Peyer's patch (tissue), 4 donors: ENCODE data around the gene UTY.

Experiments used
- POLR2A ChIP-seq, 2 donors: fragments of 450-650 bp; IDR thresholded peaks; one replicate each; pipeline ENCODE4 v1.5.1; 2017; ENCODE audit warnings: antibody characterized with exemption in 2 of 2, mild to moderate bottlenecking in 2 of 2, moderate library complexity in 2 of 2
- TF ChIP-seq, protein P1 (sequence below), 6 experiments: fragments of 450-650 bp in 4 of 6; fragments of 200-600 bp in 2 of 6; sonication (generic) in 1 of 6; IDR thresholded peaks; one replicate each; pipeline ENCODE4 v1.5.1; 2017 to 2019; ENCODE audit warnings: antibody characterized with exemption in 6 of 6, mild to moderate bottlenecking in 3 of 6, moderate library complexity in 1 of 6

DNA sequence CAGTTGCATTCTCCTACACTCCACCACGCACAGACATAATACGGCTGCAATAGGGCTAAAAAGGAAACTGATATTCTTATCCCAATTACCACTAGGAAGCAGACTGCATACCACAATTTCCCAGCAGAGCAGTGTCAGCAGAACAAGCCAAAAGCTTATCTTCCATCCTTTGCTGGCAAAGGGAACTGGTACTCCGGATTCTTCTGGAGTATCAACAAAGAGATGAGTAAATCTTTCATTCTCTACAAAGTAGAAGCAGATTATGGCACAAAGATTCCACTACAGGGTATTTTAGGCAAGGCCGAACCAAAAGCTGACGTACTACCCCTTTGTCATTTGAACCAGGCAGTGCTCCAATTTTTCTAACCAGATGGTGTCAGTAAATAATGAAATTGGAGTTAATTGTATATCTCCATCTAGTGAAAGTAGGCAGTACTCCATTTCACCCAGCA is 56.5 kb downstream of the UTY start:
- TF ChIP-seq POLR2A (IDR thresholded peaks at IDR 0.05): no peak
- TF ChIP-seq, protein P1, sequence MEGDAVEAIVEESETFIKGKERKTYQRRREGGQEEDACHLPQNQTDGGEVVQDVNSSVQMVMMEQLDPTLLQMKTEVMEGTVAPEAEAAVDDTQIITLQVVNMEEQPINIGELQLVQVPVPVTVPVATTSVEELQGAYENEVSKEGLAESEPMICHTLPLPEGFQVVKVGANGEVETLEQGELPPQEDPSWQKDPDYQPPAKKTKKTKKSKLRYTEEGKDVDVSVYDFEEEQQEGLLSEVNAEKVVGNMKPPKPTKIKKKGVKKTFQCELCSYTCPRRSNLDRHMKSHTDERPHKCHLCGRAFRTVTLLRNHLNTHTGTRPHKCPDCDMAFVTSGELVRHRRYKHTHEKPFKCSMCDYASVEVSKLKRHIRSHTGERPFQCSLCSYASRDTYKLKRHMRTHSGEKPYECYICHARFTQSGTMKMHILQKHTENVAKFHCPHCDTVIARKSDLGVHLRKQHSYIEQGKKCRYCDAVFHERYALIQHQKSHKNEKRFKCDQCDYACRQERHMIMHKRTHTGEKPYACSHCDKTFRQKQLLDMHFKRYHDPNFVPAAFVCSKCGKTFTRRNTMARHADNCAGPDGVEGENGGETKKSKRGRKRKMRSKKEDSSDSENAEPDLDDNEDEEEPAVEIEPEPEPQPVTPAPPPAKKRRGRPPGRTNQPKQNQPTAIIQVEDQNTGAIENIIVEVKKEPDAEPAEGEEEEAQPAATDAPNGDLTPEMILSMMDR (IDR thresholded peaks at IDR 0.05): no peak
